HEK293 (cell line): Measurements from ENCODE around the gene DPP9.

ENCODE experiments used
- HOXA7 ChIP-seq: sonication (generic); formaldehyde crosslinking; IDR thresholded peaks from 2 replicates; pipeline ENCODE4 v1.8.1; 2022; ENCODE audit warnings: missing genetic modification reagents, borderline replicate concordance
- MEIS1 ChIP-seq: sonication (generic); formaldehyde crosslinking; IDR thresholded peaks from 2 replicates; pipeline ENCODE4 v1.8.1; 2022; ENCODE audit warnings: missing genetic modification reagents, mild to moderate bottlenecking, borderline replicate concordance
- MZF1 ChIP-seq: fragments of 450-650 bp; formaldehyde crosslinking; IDR thresholded peaks from 2 replicates; pipeline ENCODE4 v1.5.1; 2017; ENCODE audit warnings: missing biosample characterization, missing genetic modification characterization, borderline replicate concordance
- RBAK ChIP-seq: fragments of 450-650 bp; formaldehyde crosslinking; IDR thresholded peaks from 2 replicates; pipeline ENCODE4 v1.5.1; 2016; ENCODE audit warnings: missing biosample characterization, missing genetic modification characterization
- WT1 ChIP-seq: fragments of 450-650 bp; formaldehyde crosslinking; IDR thresholded peaks from 2 replicates; pipeline ENCODE4 v1.5.1; 2016; ENCODE audit warnings: missing biosample characterization, missing genetic modification characterization
- ZBTB48 ChIP-seq: fragments of 450-650 bp; formaldehyde crosslinking; IDR thresholded peaks from 2 replicates; pipeline ENCODE4 v1.5.1; 2016; ENCODE audit warnings: missing biosample characterization, missing genetic modification characterization
- ZNF211 ChIP-seq: fragments of 450-650 bp; formaldehyde crosslinking; IDR thresholded peaks from 2 replicates; pipeline ENCODE4 v1.5.1; 2016; ENCODE audit warnings: low read depth, missing biosample characterization, missing genetic modification characterization
- ZNF324 ChIP-seq: fragments of 450-650 bp; formaldehyde crosslinking; IDR thresholded peaks from 2 replicates; pipeline ENCODE4 v1.5.1; 2016; ENCODE audit warnings: missing biosample characterization, missing genetic modification characterization
- ZNF426 ChIP-seq: fragments of 450-650 bp; formaldehyde crosslinking; IDR thresholded peaks from 2 replicates; pipeline ENCODE4 v1.5.1; 2017; ENCODE audit warnings: missing biosample characterization, missing genetic modification characterization, mild to moderate bottlenecking, inconsistent platforms, moderate library complexity
- ZNF501 ChIP-seq: fragments of 450-650 bp; formaldehyde crosslinking; IDR thresholded peaks from 2 replicates; pipeline ENCODE4 v1.5.1; 2016; ENCODE audit warnings: missing biosample characterization, missing genetic modification characterization
- ZNF544 ChIP-seq: fragments of 450-650 bp; formaldehyde crosslinking; IDR thresholded peaks from 2 replicates; pipeline ENCODE4 v1.5.0; 2017; ENCODE audit warnings: missing biosample characterization, missing genetic modification characterization
- ZNF560 ChIP-seq: fragments of 450-650 bp; formaldehyde crosslinking; IDR thresholded peaks from 2 replicates; pipeline ENCODE4 v1.5.1; 2017; ENCODE audit warnings: missing biosample characterization, missing genetic modification characterization, borderline replicate concordance
- ZNF585B ChIP-seq: fragments of 450-650 bp; formaldehyde crosslinking; IDR thresholded peaks from 2 replicates; pipeline ENCODE4 v1.5.1; 2016; ENCODE audit warnings: missing biosample characterization, missing genetic modification characterization
- ZNF629 ChIP-seq: fragments of 450-650 bp; formaldehyde crosslinking; IDR thresholded peaks from 2 replicates; pipeline ENCODE4 v1.5.1; 2017; ENCODE audit warnings: missing biosample characterization, missing genetic modification characterization
- ZNF701 ChIP-seq: fragments of 450-650 bp; formaldehyde crosslinking; IDR thresholded peaks from 2 replicates; pipeline ENCODE4 v1.5.1; 2016; ENCODE audit warnings: missing biosample characterization, missing genetic modification characterization
- ZNF791 ChIP-seq: fragments of 450-650 bp; formaldehyde crosslinking; IDR thresholded peaks from 2 replicates; pipeline ENCODE4 v1.5.1; 2016; ENCODE audit warnings: missing biosample characterization, missing genetic modification characterization
- ZSCAN16 ChIP-seq: fragments of 450-650 bp; formaldehyde crosslinking; IDR thresholded peaks from 2 replicates; pipeline ENCODE4 v1.5.1; 2016; ENCODE audit warnings: missing biosample characterization, missing genetic modification characterization
- TF ChIP-seq, protein P1 (sequence below): fragments of 450-650 bp; formaldehyde crosslinking; IDR thresholded peaks from 2 replicates; pipeline ENCODE4 v1.5.0; 2017; ENCODE audit warnings: missing biosample characterization, missing genetic modification characterization, borderline replicate concordance
- TF ChIP-seq, protein P2 (sequence below): fragments of 450-650 bp; formaldehyde crosslinking; IDR thresholded peaks from 2 replicates; pipeline ENCODE4 v1.5.1; 2017; ENCODE audit warnings: missing biosample characterization, missing genetic modification characterization
- TF ChIP-seq, protein P3 (sequence below): fragments of 450-650 bp; IDR thresholded peaks from 2 replicates; pipeline ENCODE4 v1.5.1; 2018; ENCODE audit warnings: missing biosample characterization, mild to moderate bottlenecking, missing genetic modification characterization
- TF ChIP-seq, protein P4 (sequence below): sonication (generic); formaldehyde crosslinking; IDR thresholded peaks from 2 replicates; pipeline ENCODE4 v1.8.1; 2022; ENCODE audit warnings: mild to moderate bottlenecking, moderate library complexity, missing genetic modification reagents
- TF ChIP-seq, protein P5 (sequence below): fragments of 450-650 bp; formaldehyde crosslinking; IDR thresholded peaks from 2 replicates; pipeline ENCODE4 v1.5.1; 2016; ENCODE audit warnings: missing biosample characterization, missing genetic modification characterization
- TF ChIP-seq, protein P6 (sequence below): fragments of 450-650 bp; formaldehyde crosslinking; IDR thresholded peaks from 2 replicates; pipeline ENCODE4 v1.5.1; 2017; ENCODE audit warnings: missing biosample characterization, missing genetic modification characterization
- TF ChIP-seq, protein P7 (sequence below): fragments of 450-650 bp; formaldehyde crosslinking; IDR thresholded peaks from 2 replicates; pipeline ENCODE4 v1.5.1; 2016; ENCODE audit warnings: missing biosample characterization, missing genetic modification characterization
- TF ChIP-seq, protein P8 (sequence below): fragments of 450-650 bp; formaldehyde crosslinking; IDR thresholded peaks from 2 replicates; pipeline ENCODE4 v1.5.1; 2016; ENCODE audit warnings: missing biosample characterization, missing genetic modification characterization

The DPP9 gene

DNA sequence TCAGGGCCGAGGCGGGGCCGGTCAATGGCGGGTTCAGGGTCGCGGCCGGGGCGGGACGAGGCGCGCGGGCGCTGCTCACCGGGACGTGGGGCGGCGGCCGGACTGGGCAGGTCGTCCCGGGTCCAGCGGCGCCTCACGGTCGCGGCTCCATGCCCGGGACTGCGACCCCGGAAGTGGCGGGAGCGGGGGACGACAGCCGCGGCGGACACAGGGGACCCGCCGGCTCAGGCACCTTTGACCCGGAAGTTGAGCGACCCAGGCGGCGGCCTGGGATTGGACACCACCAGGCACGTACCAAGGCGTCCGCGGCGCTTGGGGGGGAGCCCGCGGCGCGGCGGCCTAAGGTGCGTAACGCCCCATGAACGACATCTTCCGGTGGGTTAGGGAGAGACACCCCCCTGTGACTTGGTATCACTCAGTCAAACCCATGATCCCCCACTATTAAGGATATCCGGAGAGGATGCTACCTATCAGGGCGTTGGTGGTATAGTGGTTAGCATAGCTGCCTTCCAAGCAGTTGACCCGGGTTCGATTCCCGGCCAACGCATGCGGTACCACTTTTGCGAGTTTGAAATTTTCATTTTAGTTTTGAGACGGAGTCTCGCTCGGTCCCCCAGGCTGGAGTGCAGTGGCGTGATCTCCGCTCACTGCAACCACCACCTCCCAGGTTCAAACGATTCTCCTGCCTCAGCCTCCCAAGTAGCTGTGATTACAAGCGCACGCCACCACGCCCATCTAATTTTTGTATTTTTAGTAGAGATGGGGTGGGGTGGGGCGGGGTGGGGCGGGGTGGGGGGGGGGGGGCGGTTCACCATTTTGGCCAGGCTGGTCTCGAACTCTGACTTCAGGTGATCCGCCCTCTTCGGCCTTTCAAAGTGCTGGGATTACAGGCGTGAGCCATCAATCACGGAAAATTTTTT is at the start of gene DPP9 (continued):
- TF ChIP-seq, protein P1, sequence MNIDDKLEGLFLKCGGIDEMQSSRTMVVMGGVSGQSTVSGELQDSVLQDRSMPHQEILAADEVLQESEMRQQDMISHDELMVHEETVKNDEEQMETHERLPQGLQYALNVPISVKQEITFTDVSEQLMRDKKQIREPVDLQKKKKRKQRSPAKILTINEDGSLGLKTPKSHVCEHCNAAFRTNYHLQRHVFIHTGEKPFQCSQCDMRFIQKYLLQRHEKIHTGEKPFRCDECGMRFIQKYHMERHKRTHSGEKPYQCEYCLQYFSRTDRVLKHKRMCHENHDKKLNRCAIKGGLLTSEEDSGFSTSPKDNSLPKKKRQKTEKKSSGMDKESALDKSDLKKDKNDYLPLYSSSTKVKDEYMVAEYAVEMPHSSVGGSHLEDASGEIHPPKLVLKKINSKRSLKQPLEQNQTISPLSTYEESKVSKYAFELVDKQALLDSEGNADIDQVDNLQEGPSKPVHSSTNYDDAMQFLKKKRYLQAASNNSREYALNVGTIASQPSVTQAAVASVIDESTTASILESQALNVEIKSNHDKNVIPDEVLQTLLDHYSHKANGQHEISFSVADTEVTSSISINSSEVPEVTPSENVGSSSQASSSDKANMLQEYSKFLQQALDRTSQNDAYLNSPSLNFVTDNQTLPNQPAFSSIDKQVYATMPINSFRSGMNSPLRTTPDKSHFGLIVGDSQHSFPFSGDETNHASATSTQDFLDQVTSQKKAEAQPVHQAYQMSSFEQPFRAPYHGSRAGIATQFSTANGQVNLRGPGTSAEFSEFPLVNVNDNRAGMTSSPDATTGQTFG (tag by site-specific recombination): peak; percentile 90; the same call in 1 of the 2 replicates
- TF ChIP-seq ZNF501 (tag by site-specific recombination): peak; percentile 94
- TF ChIP-seq WT1 (tag by site-specific recombination): peak; percentile 53; the same call in 1 of the 2 replicates
- TF ChIP-seq MEIS1 (CRISPR knock-in tag): no peak
- TF ChIP-seq, protein P2, sequence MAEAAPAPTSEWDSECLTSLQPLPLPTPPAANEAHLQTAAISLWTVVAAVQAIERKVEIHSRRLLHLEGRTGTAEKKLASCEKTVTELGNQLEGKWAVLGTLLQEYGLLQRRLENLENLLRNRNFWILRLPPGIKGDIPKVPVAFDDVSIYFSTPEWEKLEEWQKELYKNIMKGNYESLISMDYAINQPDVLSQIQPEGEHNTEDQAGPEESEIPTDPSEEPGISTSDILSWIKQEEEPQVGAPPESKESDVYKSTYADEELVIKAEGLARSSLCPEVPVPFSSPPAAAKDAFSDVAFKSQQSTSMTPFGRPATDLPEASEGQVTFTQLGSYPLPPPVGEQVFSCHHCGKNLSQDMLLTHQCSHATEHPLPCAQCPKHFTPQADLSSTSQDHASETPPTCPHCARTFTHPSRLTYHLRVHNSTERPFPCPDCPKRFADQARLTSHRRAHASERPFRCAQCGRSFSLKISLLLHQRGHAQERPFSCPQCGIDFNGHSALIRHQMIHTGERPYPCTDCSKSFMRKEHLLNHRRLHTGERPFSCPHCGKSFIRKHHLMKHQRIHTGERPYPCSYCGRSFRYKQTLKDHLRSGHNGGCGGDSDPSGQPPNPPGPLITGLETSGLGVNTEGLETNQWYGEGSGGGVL: no peak
- TF ChIP-seq ZBTB48 (tag by site-specific recombination): peak; percentile 82
- TF ChIP-seq HOXA7 (CRISPR knock-in tag): no peak
- TF ChIP-seq, protein P3, sequence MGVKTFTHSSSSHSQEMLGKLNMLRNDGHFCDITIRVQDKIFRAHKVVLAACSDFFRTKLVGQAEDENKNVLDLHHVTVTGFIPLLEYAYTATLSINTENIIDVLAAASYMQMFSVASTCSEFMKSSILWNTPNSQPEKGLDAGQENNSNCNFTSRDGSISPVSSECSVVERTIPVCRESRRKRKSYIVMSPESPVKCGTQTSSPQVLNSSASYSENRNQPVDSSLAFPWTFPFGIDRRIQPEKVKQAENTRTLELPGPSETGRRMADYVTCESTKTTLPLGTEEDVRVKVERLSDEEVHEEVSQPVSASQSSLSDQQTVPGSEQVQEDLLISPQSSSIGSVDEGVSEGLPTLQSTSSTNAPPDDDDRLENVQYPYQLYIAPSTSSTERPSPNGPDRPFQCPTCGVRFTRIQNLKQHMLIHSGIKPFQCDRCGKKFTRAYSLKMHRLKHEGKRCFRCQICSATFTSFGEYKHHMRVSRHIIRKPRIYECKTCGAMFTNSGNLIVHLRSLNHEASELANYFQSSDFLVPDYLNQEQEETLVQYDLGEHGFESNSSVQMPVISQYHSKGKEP (tag by site-specific recombination): peak; percentile 60
- no peak for TF ChIP-seq ZSCAN16 (tag by site-specific recombination)
- no peak for TF ChIP-seq ZNF560 (tag by site-specific recombination)
- TF ChIP-seq, protein P4, sequence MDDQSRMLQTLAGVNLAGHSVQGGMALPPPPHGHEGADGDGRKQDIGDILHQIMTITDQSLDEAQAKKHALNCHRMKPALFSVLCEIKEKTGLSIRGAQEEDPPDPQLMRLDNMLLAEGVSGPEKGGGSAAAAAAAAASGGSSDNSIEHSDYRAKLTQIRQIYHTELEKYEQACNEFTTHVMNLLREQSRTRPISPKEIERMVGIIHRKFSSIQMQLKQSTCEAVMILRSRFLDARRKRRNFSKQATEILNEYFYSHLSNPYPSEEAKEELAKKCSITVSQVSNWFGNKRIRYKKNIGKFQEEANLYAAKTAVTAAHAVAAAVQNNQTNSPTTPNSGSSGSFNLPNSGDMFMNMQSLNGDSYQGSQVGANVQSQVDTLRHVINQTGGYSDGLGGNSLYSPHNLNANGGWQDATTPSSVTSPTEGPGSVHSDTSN (CRISPR knock-in tag): no peak
- TF ChIP-seq ZNF629 (tag by site-specific recombination): peak; percentile 95
- TF ChIP-seq, protein P5, sequence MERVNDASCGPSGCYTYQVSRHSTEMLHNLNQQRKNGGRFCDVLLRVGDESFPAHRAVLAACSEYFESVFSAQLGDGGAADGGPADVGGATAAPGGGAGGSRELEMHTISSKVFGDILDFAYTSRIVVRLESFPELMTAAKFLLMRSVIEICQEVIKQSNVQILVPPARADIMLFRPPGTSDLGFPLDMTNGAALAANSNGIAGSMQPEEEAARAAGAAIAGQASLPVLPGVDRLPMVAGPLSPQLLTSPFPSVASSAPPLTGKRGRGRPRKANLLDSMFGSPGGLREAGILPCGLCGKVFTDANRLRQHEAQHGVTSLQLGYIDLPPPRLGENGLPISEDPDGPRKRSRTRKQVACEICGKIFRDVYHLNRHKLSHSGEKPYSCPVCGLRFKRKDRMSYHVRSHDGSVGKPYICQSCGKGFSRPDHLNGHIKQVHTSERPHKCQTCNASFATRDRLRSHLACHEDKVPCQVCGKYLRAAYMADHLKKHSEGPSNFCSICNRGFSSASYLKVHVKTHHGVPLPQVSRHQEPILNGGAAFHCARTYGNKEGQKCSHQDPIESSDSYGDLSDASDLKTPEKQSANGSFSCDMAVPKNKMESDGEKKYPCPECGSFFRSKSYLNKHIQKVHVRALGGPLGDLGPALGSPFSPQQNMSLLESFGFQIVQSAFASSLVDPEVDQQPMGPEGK (tag by site-specific recombination): peak; percentile 96
- peak; percentile 39; the same call in 1 of the 2 replicates for TF ChIP-seq MZF1 (tag by site-specific recombination)
- TF ChIP-seq, protein P6, sequence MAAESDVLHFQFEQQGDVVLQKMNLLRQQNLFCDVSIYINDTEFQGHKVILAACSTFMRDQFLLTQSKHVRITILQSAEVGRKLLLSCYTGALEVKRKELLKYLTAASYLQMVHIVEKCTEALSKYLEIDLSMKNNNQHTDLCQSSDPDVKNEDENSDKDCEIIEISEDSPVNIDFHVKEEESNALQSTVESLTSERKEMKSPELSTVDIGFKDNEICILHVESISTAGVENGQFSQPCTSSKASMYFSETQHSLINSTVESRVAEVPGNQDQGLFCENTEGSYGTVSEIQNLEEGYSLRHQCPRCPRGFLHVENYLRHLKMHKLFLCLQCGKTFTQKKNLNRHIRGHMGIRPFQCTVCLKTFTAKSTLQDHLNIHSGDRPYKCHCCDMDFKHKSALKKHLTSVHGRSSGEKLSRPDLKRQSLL (tag by site-specific recombination): peak; percentile 96
- TF ChIP-seq ZNF544 (tag by site-specific recombination): no peak
- TF ChIP-seq, protein P7, sequence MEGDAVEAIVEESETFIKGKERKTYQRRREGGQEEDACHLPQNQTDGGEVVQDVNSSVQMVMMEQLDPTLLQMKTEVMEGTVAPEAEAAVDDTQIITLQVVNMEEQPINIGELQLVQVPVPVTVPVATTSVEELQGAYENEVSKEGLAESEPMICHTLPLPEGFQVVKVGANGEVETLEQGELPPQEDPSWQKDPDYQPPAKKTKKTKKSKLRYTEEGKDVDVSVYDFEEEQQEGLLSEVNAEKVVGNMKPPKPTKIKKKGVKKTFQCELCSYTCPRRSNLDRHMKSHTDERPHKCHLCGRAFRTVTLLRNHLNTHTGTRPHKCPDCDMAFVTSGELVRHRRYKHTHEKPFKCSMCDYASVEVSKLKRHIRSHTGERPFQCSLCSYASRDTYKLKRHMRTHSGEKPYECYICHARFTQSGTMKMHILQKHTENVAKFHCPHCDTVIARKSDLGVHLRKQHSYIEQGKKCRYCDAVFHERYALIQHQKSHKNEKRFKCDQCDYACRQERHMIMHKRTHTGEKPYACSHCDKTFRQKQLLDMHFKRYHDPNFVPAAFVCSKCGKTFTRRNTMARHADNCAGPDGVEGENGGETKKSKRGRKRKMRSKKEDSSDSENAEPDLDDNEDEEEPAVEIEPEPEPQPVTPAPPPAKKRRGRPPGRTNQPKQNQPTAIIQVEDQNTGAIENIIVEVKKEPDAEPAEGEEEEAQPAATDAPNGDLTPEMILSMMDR: peak; percentile 92
- TF ChIP-seq ZNF701: no peak
- TF ChIP-seq ZNF426 (tag by site-specific recombination): no peak
- no peak for TF ChIP-seq ZNF791 (tag by site-specific recombination)
- TF ChIP-seq ZNF585B (tag by site-specific recombination): no peak
- peak; percentile 99 for TF ChIP-seq ZNF324 (tag by site-specific recombination)
- peak; percentile 71; the same call in 1 of the 2 replicates for TF ChIP-seq RBAK (tag by site-specific recombination)
- no peak for TF ChIP-seq ZNF211 (tag by site-specific recombination)
- TF ChIP-seq, protein P8, sequence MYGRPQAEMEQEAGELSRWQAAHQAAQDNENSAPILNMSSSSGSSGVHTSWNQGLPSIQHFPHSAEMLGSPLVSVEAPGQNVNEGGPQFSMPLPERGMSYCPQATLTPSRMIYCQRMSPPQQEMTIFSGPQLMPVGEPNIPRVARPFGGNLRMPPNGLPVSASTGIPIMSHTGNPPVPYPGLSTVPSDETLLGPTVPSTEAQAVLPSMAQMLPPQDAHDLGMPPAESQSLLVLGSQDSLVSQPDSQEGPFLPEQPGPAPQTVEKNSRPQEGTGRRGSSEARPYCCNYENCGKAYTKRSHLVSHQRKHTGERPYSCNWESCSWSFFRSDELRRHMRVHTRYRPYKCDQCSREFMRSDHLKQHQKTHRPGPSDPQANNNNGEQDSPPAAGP: peak; percentile 99
